ENCODE data around the gene DNER. TPM values are rescaled to one million over a fixed set of nuclear protein-coding genes. Genes with fewer than 3 reads are reported as not detected.

Gene DNER
- total and polyA plus RNA-seq, 10 of the 15 experiments (the other 5 are each of a cell fraction or from before 2014, with no cell fraction given), result 0.04 to 0.08 (median 0.07) TPM; not detected in 7

GRCh38 chr2:229350117-229350805 lies 364.1 kb downstream of the DNER start:
- H4K20me1 ChIP-seq (ENCODE audit: control insufficient read depth, insufficient read depth), result no peaks in the 10 kb centered on the region
- ATAC-seq (no peak), DNase-seq (ENCODE audit: low read depth, low spot score) (no peak), FAIRE-seq (no peak)
- no peak overlapping the region for H3K27ac ChIP-seq (ENCODE audit: control insufficient read depth, insufficient read depth)
- H3K4me1 ChIP-seq (ENCODE audit: control insufficient read depth, insufficient read depth, low read length), result no peaks in the 10 kb centered on the region
- in situ Hi-C loops (cut with MboI) (no loop called here), intact Hi-C loops (cut with micrococcal nuclease; ENCODE audit: unreplicated experiment) (no loop called here)
- no peak overlapping the region for H3K4me2 ChIP-seq (ENCODE audit: control insufficient read depth, insufficient read depth)
- ChIA-PET SMC1A (ENCODE audit: uncharacterized antibody, unreplicated experiment) (no interaction called here), CTCF (no interaction called here), RAD21 (ENCODE audit: unreplicated experiment) (no interaction called here), POLR2A (no interaction called here)
- TF ChIP-seq CREB1 (IDR thresholded peaks at IDR 0.05; ENCODE audit: low read depth) (no peak), CEBPB (IDR thresholded peaks at IDR 0.05; ENCODE audit: borderline replicate concordance in 1 of 2, low read depth in 2 of 2, low read length in 2 of 2) (no peak), NRF1 (conservative IDR thresholded peaks at IDR 0.05; ENCODE audit: low read depth, low read length) (no peak), MYB (IDR thresholded peaks at IDR 0.05; ENCODE audit: borderline replicate concordance, low read depth, low read length) (no peak), RAD51 (IDR thresholded peaks at IDR 0.05) (no peak), NR2C2 (IDR thresholded peaks at IDR 0.05; ENCODE audit: borderline replicate concordance, control insufficient read depth, insufficient read length, low read depth) (no peak), TCF12 (IDR thresholded peaks at IDR 0.05; ENCODE audit: low read depth, low read length) (no peak)
- no peak overlapping the region for H2AFZ ChIP-seq (ENCODE audit: control insufficient read depth, low read depth, low read length)
- H3K36me3 ChIP-seq (ENCODE audit: control insufficient read depth in 2 of 2, insufficient read depth in 2 of 2, low read length in 1 of 2), result no peaks in the 10 kb centered on the region
- no peaks in the 10 kb centered on the region for H3K79me2 ChIP-seq (ENCODE audit: control insufficient read depth, insufficient read depth, low read length)
- no peak overlapping the region for H3K4me3 ChIP-seq
- H3K9ac ChIP-seq (ENCODE audit: control insufficient read depth, insufficient read depth, low read length), result no peak overlapping the region
- no peaks in the 10 kb centered on the region for H3K27me3 ChIP-seq (replicated peaks in 1 of 2; ENCODE audit: control insufficient read depth in 2 of 2, insufficient read depth in 2 of 2, low read length in 1 of 2)
- BruUV-seq (replicated peaks), result no TSS peak
- H3K9me3 ChIP-seq (replicated peaks; ENCODE audit: control insufficient read depth, insufficient read depth, low read length), result no peaks in the 10 kb centered on the region
- 2% methylated on average over 9 of the region's 9 CpGs for WGBS (ENCODE audit: insufficient coverage, insufficient replicate concordance, low lambda C conversion rate, missing lambda C conversion rate)

DNA sequence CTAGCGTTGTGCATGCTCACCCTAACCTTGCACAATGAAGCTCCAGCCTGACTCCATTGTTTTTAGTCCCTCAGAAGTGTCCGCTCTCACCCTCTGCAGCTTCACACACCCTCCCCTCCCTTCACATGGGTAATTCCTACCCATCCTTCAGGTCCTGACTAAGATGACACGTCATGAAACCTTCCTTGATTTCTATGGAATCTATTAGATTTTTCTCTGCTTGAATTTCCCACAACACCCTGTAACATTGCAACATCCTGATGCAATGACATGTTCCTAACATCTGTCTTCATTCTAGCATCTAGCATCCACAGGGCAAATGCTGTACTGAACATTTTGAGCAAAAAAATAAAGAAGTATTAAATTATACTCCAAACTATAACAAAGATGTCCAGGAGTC lies 366.2 kb downstream of the DNER start:
- CTCF ChIA-PET, result no interaction called here
- FAIRE-seq (no peak), DNase-seq (ENCODE audit: low read depth, low spot score) (no peak), ATAC-seq (no peak)
- Histone ChIP-seq H3K9ac (ENCODE audit: control insufficient read depth, insufficient read depth, low read length) (no peak overlapping the region), H3K4me3 (no peak overlapping the region), H3K9me3 (replicated peaks; ENCODE audit: control insufficient read depth, insufficient read depth, low read length) (no peaks in the 10 kb centered on the region), H3K79me2 (ENCODE audit: control insufficient read depth, insufficient read depth, low read length) (no peaks in the 10 kb centered on the region), H3K27ac (ENCODE audit: control insufficient read depth, insufficient read depth) (no peak overlapping the region), H3K36me3 (ENCODE audit: control insufficient read depth in 2 of 2, insufficient read depth in 2 of 2, low read length in 1 of 2) (no peaks in the 10 kb centered on the region), H3K27me3 (replicated peaks in 1 of 2; ENCODE audit: control insufficient read depth in 2 of 2, insufficient read depth in 2 of 2, low read length in 1 of 2) (no peaks in the 10 kb centered on the region), H3K4me2 (ENCODE audit: control insufficient read depth, insufficient read depth) (no peak overlapping the region), H4K20me1 (ENCODE audit: control insufficient read depth, insufficient read depth) (no peaks in the 10 kb centered on the region), H3K4me1 (ENCODE audit: control insufficient read depth, insufficient read depth, low read length) (no peaks in the 10 kb centered on the region), H2AFZ (ENCODE audit: control insufficient read depth, low read depth, low read length) (no peak overlapping the region)
- WGBS (ENCODE audit: insufficient coverage, insufficient replicate concordance, low lambda C conversion rate, missing lambda C conversion rate), result 40% methylated on average over 3 of the region's 3 CpGs
- intact Hi-C loops (cut with micrococcal nuclease; ENCODE audit: unreplicated experiment), result no loop called here
- in situ Hi-C loops (cut with MboI), result no loop called here
- POLR2A ChIA-PET, result no interaction called here
- SMC1A ChIA-PET (ENCODE audit: uncharacterized antibody, unreplicated experiment), result no interaction called here
- BruUV-seq (replicated peaks), result no TSS peak
- RAD21 ChIA-PET (ENCODE audit: unreplicated experiment), result no interaction called here
- TF ChIP-seq NFIC (IDR thresholded peaks at IDR 0.05; ENCODE audit: low read depth, low read length) (no peak), SMAD5 (IDR thresholded peaks at IDR 0.05; ENCODE audit: low read depth) (no peak), JUNB (IDR thresholded peaks at IDR 0.05) (no peak), EP300 (IDR thresholded peaks at IDR 0.05; ENCODE audit: borderline replicate concordance in 1 of 2, control insufficient read depth in 1 of 2, low read depth in 2 of 2, low read length in 2 of 2) (no peak), E4F1 (IDR thresholded peaks at IDR 0.05; ENCODE audit: borderline replicate concordance, partially characterized antibody) (no peak), YBX1 (IDR thresholded peaks at IDR 0.05) (no peak), EGR1 (IDR thresholded peaks at IDR 0.05; ENCODE audit: borderline replicate concordance in 1 of 2, low read depth in 2 of 2, low read length in 2 of 2) (no peak), SMARCA5 (IDR thresholded peaks at IDR 0.05) (no peak), HCFC1 (IDR thresholded peaks at IDR 0.05; ENCODE audit: low read length) (no peak), NBN (IDR thresholded peaks at IDR 0.05) (no peak), STAT3 (IDR thresholded peaks at IDR 0.05; ENCODE audit: low read depth, low read length) (no peak), SREBF2 (IDR thresholded peaks at IDR 0.05; ENCODE audit: low read length) (no peak)
